GM12864 (cell line): ENCODE results near the gene PRR35.

Experiments used
- DNase-seq: peaks from one replicate; pipeline ENCODE4 v3.0.0-alpha.2; 2011; ENCODE audit warnings: low read depth
- H3K4me3 ChIP-seq: 2 replicates; pipeline ENCODE4 v1.5.1; 2011; ENCODE audit warnings: mild to moderate bottlenecking, low read depth, low read length, control low read depth
- CTCF ChIP-seq: IDR thresholded peaks from 2 replicates; pipeline ENCODE4 v1.5.1; 2011; ENCODE audit warnings: low read depth, mild to moderate bottlenecking, moderate library complexity, low read length, control low read depth, inconsistent platforms; ENCODE audit errors: missing control alignments

The PRR35 gene

GRCh38 chr16:557463-558297 lies 2.5 kb upstream of the PRR35 start:
- no peak for DNase-seq
- no peak overlapping the region for H3K4me3 ChIP-seq

GRCh38 chr16:558298-559020 lies 1.7 kb upstream of the PRR35 start:
- no peak for TF ChIP-seq CTCF
- H3K4me3 ChIP-seq, result no peak overlapping the region
- no peak for DNase-seq

More at GRCh38 chr16:557463-558297, 2.5 kb upstream of the PRR35 start:
- no peak for TF ChIP-seq CTCF

- no peak for TF ChIP-seq CTCF
- H3K4me3 ChIP-seq, result no peak overlapping the region
These were observed 1.2 kb upstream of the PRR35 start for GRCh38 chr16:559021-559380.

GRCh38 chr16:559411-560203 lies 587 bp upstream of the PRR35 start:
- H3K4me3 ChIP-seq, result no peak overlapping the region
- no peak for DNase-seq
- TF ChIP-seq CTCF, result no peak

More at GRCh38 chr16:559021-559380, 1.2 kb upstream of the PRR35 start:
- no peak for DNase-seq

GRCh38 chr16:560701-561412 lies 663 bp downstream of the PRR35 start:
- H3K4me3 ChIP-seq, result no peak overlapping the region
- no peak for DNase-seq
- TF ChIP-seq CTCF, result no peak

- DNase-seq, result no peak
- H3K4me3 ChIP-seq, result no peak overlapping the region
- no peak for TF ChIP-seq CTCF
These were observed 1.2 kb downstream of the PRR35 start for GRCh38 chr16:561413-561794.
